Neural progenitor cell (in vitro differentiated cells): ENCODE results near the gene ZBTB4.

ENCODE experiments used
- CTCF ChIP-seq: fragments of 200-600 bp; sonication (generic); IDR thresholded peaks from 2 replicates; pipeline ENCODE4 v1.5.1; 2017; ENCODE audit warnings: antibody characterized with exemption, mild to moderate bottlenecking
- EZH2 ChIP-seq: fragments of 200-600 bp; sonication (generic); IDR thresholded peaks from 2 replicates; pipeline ENCODE4 v1.6.1; 2017; ENCODE audit warnings: antibody characterized with exemption, mild to moderate bottlenecking, moderate library complexity
- EZH2phosphoT487 ChIP-seq: fragments of 200-600 bp; sonication (generic); IDR thresholded peaks from 2 replicates; pipeline ENCODE4 v1.6.1; 2017; ENCODE audit warnings: antibody characterized with exemption

- TF ChIP-seq CTCF (no peak), EZH2 (no peak), EZH2phosphoT487 (no peak)
These were observed 62.3 kb downstream of the ZBTB4 start for GRCh38 chr17:7417056-7417655.
